HG03064 (cell line): Measurements from ENCODE around the gene EDAR.

Experiments
- ATAC-seq: cut with Tn5 transposase; IDR thresholded peaks from one replicate; pipeline ENCODE4 v1.9.1; 2021; ENCODE audit warnings: low read depth; ENCODE audit not compliant: unreplicated experiment

Gene EDAR

GRCh38 chr2:109005686-109006204 is 16.7 kb upstream of the EDAR start:
- no peak for ATAC-seq

GRCh38 chr2:109001201-109001600 is 12.2 kb upstream of the EDAR start:
- ATAC-seq: no peak

- no peak for ATAC-seq
These were observed 11.7 kb upstream of the EDAR start for GRCh38 chr2:109000738-109001137.

GRCh38 chr2:108998911-108999310 is 9.9 kb upstream of the EDAR start:
- no peak for ATAC-seq

DNA sequence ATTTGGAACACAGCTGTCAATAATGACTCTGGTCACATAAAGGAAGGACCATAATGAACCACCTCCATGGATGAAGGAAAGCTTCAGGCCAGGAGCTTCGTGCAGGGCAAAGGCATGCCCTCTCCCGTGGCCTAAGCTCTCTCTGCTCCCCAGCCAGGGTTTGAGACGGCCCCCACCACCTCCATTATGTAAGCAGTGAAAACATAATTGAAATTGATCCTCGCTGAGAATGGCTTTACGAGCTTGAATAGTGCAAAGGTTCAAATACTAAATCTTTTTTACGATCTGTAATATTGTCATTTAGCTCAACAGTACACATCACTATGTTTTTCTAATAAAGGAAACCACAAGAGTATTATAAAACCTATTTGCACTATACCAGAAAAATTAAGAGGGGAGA is 5.2 kb upstream of the EDAR start:
- ATAC-seq: no peak

GRCh38 chr2:108993095-108993937 is 4.3 kb upstream of the EDAR start:
- no peak for ATAC-seq

DNA sequence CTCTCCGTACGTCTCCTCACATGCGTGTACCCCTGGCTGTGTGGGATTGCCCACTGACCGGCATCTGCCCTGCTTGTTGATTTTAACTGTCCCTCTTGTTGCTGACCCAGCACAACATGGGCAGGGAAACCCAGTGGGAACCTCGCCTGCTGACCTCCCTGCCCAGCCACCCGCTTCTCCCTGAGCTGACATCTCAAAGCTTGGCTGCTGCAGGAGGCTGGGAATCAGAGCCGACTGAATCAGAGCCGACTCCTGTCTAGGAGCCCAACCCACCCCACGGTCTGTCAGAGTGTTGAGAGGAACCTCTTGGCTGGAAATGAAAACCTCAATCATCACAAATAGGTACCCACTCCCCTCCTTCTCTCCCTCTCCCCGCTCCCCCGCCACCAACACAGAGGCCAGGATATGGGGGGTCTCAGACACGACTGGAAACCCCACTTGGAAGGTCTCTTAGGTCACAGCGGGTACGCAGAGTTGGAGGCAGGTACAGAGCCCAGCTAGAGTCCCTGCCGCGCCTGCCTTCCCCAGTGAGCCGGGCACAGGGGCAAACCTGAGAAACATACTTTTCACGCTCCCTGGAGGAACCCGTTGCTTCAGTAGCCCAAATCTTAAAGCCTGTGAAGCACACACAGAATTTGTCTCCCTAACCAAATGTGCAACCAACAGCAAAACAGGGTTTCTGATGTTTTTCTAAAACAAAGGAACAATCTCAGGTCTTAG is 784 bp downstream of the EDAR start:
- ATAC-seq: no peak

DNA sequence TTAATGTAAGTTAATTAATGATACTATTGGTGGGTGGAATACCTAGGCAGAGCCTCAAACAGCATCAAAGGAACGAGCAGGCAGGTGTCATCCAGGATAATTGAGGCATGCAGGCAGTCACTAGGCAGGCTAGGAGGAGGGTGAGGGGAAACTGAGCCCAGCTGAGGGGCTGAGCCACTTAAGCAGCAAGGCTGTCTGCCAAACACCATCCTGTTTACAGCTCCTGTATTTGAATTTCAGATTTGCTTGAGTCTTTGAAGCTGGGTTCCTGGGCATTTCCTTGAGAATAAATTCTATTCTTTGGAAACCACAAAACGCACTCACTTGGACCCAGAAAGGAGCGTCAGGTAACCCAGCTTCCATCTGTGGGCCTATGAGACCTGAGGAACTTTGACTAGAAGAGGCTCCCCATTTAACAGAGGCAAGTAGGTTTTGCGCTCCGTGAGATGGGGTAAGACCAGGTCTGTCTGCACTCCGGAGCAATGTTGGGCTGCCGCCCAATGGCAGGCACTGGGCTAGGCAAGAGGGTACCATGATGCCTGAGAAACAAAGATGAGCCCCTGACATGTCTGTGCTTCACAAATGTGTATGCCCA is 2.0 kb downstream of the EDAR start:
- ATAC-seq: no peak

GRCh38 chr2:108983610-108984009 is 5.4 kb downstream of the EDAR start:
- ATAC-seq: no peak

- ATAC-seq: no peak
These were observed 6.0 kb downstream of the EDAR start for GRCh38 chr2:108983061-108983460.

GRCh38 chr2:108982259-108982679 is 6.8 kb downstream of the EDAR start:
- no peak for ATAC-seq

DNA sequence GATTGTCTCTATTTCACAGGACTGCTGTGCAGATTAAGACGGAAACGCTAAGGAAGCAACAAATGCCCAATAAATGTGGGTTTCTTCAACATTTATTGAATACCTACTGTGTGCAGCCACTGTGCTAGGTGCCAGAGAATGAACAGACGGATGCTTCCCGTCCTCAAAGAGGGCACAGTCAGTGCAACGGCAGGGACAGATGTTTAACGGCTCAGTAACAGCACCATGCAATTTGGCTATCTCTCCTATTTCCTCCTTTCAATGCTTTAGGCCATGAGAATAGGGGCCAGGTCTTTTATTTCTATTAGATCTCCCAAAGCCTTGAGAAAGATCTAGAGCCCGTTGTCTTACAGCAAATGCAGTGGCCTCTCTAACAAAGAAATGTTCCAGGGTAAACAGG is 7.2 kb downstream of the EDAR start:
- ATAC-seq: no peak

DNA sequence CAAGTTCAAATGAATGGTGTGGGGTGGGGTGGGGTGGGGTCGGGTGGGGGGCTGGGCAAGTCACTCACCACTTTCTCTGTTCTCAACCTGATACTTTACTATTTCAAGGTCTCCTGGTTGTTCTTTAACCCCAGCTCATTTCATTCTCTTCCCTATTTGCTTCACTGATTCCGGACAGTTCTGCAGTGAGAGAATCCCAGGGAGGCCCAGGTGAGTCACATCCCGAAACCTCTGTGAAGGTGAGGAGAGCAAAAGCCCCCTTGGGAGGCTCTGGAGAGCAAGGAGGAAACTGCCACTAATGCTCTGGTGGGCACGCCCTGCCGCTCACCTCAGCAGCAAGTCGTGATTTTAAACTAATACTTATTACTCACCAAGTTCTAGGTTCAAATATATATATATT is 8.9 kb downstream of the EDAR start:
- no peak for ATAC-seq

GRCh38 chr2:108979461-108979860 is 9.6 kb downstream of the EDAR start:
- no peak for ATAC-seq

- ATAC-seq: no peak
These were observed 10.3 kb downstream of the EDAR start for GRCh38 chr2:108978709-108979111.

DNA sequence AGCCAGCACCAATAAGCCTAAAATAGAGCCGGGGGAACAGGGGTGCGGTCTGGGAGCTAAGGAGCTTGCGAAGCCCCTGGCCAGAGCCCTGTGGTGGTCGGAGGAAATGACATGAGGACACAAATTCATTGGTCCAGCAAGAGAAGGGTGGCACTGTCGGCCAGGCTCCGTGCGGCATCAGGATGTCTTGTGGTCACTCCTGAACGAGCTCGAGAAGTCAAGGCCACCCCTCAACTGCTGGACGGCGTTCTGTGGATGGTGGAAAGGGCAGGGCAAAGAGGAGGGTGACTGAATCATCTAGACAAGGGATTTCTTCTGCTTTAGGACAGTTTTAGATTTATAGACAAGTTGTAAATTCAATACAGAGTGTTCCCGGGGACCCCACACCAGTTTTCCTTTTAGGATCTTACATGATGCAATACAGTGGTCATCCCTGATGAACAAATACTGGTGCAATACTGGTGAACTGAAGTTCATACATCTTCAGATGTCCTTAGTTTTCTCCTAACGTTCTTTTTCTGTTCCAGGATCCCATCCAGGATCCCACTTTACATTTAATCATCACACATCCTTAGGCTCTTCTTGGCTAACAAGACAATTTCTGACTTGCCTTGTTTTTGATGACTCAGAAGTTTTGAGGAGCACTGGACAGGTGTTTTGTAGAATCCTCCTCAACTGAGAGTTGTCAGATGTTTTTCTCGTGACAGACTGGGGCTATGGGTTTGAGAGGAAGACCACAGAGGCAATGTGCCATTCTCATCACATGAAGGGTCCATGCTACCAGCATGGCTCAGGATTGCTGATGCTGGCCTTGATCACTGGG is 13.2 kb downstream of the EDAR start:
- ATAC-seq: no peak

- ATAC-seq: no peak
These were observed 14.3 kb downstream of the EDAR start for GRCh38 chr2:108974674-108975073.

GRCh38 chr2:108972663-108973062 is 16.4 kb downstream of the EDAR start:
- no peak for ATAC-seq

GRCh38 chr2:108971661-108972566 is 17.1 kb downstream of the EDAR start:
- ATAC-seq: no peak
